Measurements from ENCODE around the gene EIF3K. TPM values are rescaled to one million over a fixed set of nuclear protein-coding genes. Genes with fewer than 3 reads are reported as not detected.

Gene EIF3K
- total and polyA plus RNA-seq, 10 of the 15 experiments (the other 5 are each of a cell fraction or from before 2014, with no cell fraction given): 330 to 927 (median 436) TPM

GRCh38 chr19:38655148-38655824 lies 36.3 kb downstream of the EIF3K start (continued):
- no peak for TF ChIP-seq PKNOX1 (IDR thresholded peaks at IDR 0.05)
- no peak for TF ChIP-seq USF1 (IDR thresholded peaks at IDR 0.05; ENCODE audit: borderline replicate concordance, extremely low read length, insufficient read depth, low read depth, low read length)
- no peak for TF ChIP-seq CTCF (IDR thresholded peaks at IDR 0.05 in 2 of 3, conservative IDR thresholded peaks at IDR 0.05 in 1 of 3; ENCODE audit: control insufficient read depth in 2 of 3, extremely low read depth in 1 of 3, insufficient read depth in 1 of 3, low read depth in 3 of 3, low read length in 3 of 3)
- no peak for TF ChIP-seq NFYB (IDR thresholded peaks at IDR 0.05; ENCODE audit: insufficient read depth, low read depth, low read length)
- no peak for TF ChIP-seq PML (IDR thresholded peaks at IDR 0.05; ENCODE audit: low read length)
- no peak for TF ChIP-seq CEBPZ (IDR thresholded peaks at IDR 0.05; ENCODE audit: low read depth, low read length)
- no peak for TF ChIP-seq CEBPB (IDR thresholded peaks at IDR 0.05; ENCODE audit: borderline replicate concordance in 1 of 2, low read depth in 2 of 2, low read length in 2 of 2)
- TF ChIP-seq TCF3 (IDR thresholded peaks at IDR 0.05; ENCODE audit: borderline replicate concordance, insufficient read depth, low read depth, low read length): no peak
- TF ChIP-seq IRF5 (IDR thresholded peaks at IDR 0.05; ENCODE audit: borderline replicate concordance): no peak
- TF ChIP-seq ASH2L (IDR thresholded peaks at IDR 0.05; ENCODE audit: borderline replicate concordance, low read depth): no peak
- TF ChIP-seq JUNB (IDR thresholded peaks at IDR 0.05): peak; percentile 57
- no peak for TF ChIP-seq ZBTB33 (IDR thresholded peaks at IDR 0.05)
- no peak for TF ChIP-seq BCL11A (IDR thresholded peaks at IDR 0.05; ENCODE audit: low read depth, low read length)
- TF ChIP-seq E4F1 (IDR thresholded peaks at IDR 0.05; ENCODE audit: borderline replicate concordance, partially characterized antibody): no peak
- TF ChIP-seq POLR2A (IDR thresholded peaks at IDR 0.05; ENCODE audit: low read depth, low read length): no peak

Measured in GM12878 (cell line).